ENCODE results near the gene ZNF519. TPM values are rescaled to one million over a fixed set of nuclear protein-coding genes. Genes with fewer than 3 reads are reported as not detected.
A peak's percentile ranks its signal among the peaks of the same experiment; 100 is the strongest.
"Not testable (repeated sequence)": the region's sequence is repeated elsewhere in the genome, so short reads cannot be mapped to it uniquely, and the experiment has no call there.

The ZNF519 gene
- total RNA-seq, 2 experiments from 2014 or later, result 16.2 to 17.1 TPM

- H3K9me3 Mint-ChIP-seq (ENCODE audit: insufficient read depth); POLR2A ChIA-PET; H3K27ac Mint-ChIP-seq; H3K27me3 Mint-ChIP-seq (ENCODE audit: low read depth); H3K4me3 Mint-ChIP-seq; CTCF ChIA-PET; DNase-seq; H3K4me1 Mint-ChIP-seq (ENCODE audit: low read depth); H3K36me3 Mint-ChIP-seq (ENCODE audit: low read depth): not testable (repeated sequence)
- peak; percentile 17 for ATAC-seq
Measured at GRCh38 chr18:14170367-14171036, 38.3 kb upstream of the ZNF519 start.

GRCh38 chr18:14162915-14163314 lies 30.7 kb upstream of the ZNF519 start:
- H3K9me3 Mint-ChIP-seq (ENCODE audit: insufficient read depth); H3K36me3 Mint-ChIP-seq (ENCODE audit: low read depth); ATAC-seq; H3K27ac Mint-ChIP-seq; POLR2A ChIA-PET; CTCF ChIA-PET; H3K4me3 Mint-ChIP-seq; DNase-seq; H3K4me1 Mint-ChIP-seq (ENCODE audit: low read depth): not testable (repeated sequence)
- H3K27me3 Mint-ChIP-seq (ENCODE audit: low read depth), result peaks cover 27% of the 10 kb centered on the region

GRCh38 chr18:14151564-14152113 lies 19.4 kb upstream of the ZNF519 start:
- POLR2A ChIA-PET; CTCF ChIA-PET; H3K4me1 Mint-ChIP-seq (ENCODE audit: low read depth); H3K27ac Mint-ChIP-seq; H3K27me3 Mint-ChIP-seq (ENCODE audit: low read depth); H3K36me3 Mint-ChIP-seq (ENCODE audit: low read depth); H3K4me3 Mint-ChIP-seq; H3K9me3 Mint-ChIP-seq (ENCODE audit: insufficient read depth); DNase-seq; ATAC-seq: not testable (repeated sequence)

GRCh38 chr18:14150766-14151165 lies 18.5 kb upstream of the ZNF519 start:
- POLR2A ChIA-PET; DNase-seq; H3K36me3 Mint-ChIP-seq (ENCODE audit: low read depth); H3K27ac Mint-ChIP-seq; H3K4me1 Mint-ChIP-seq (ENCODE audit: low read depth); H3K9me3 Mint-ChIP-seq (ENCODE audit: insufficient read depth); H3K27me3 Mint-ChIP-seq (ENCODE audit: low read depth); ATAC-seq; CTCF ChIA-PET; H3K4me3 Mint-ChIP-seq: not testable (repeated sequence)

- CTCF ChIA-PET, H3K27ac Mint-ChIP-seq: not testable (repeated sequence)
Measured at GRCh38 chr18:14149916-14150420, 17.7 kb upstream of the ZNF519 start.

GRCh38 chr18:14149121-14149850 lies 17.1 kb upstream of the ZNF519 start:
- H3K4me1 Mint-ChIP-seq (ENCODE audit: low read depth); H3K4me3 Mint-ChIP-seq; CTCF ChIA-PET; H3K9me3 Mint-ChIP-seq (ENCODE audit: insufficient read depth); POLR2A ChIA-PET; H3K27me3 Mint-ChIP-seq (ENCODE audit: low read depth); DNase-seq; H3K36me3 Mint-ChIP-seq (ENCODE audit: low read depth); ATAC-seq; H3K27ac Mint-ChIP-seq: not testable (repeated sequence)

More at GRCh38 chr18:14149916-14150420, 17.7 kb upstream of the ZNF519 start:
- H3K9me3 Mint-ChIP-seq (ENCODE audit: insufficient read depth); H3K27me3 Mint-ChIP-seq (ENCODE audit: low read depth); H3K36me3 Mint-ChIP-seq (ENCODE audit: low read depth); ATAC-seq; POLR2A ChIA-PET; H3K4me1 Mint-ChIP-seq (ENCODE audit: low read depth); H3K4me3 Mint-ChIP-seq; DNase-seq: not testable (repeated sequence)

- H3K36me3 Mint-ChIP-seq (ENCODE audit: low read depth); POLR2A ChIA-PET; H3K27me3 Mint-ChIP-seq (ENCODE audit: low read depth); DNase-seq; H3K9me3 Mint-ChIP-seq (ENCODE audit: insufficient read depth); H3K4me1 Mint-ChIP-seq (ENCODE audit: low read depth); H3K27ac Mint-ChIP-seq; ATAC-seq; CTCF ChIA-PET; H3K4me3 Mint-ChIP-seq: not testable (repeated sequence)
Measured at GRCh38 chr18:14147935-14148865, 16.0 kb upstream of the ZNF519 start.

GRCh38 chr18:14146771-14147170 lies 14.5 kb upstream of the ZNF519 start:
- ATAC-seq; H3K27ac Mint-ChIP-seq; DNase-seq; H3K9me3 Mint-ChIP-seq (ENCODE audit: insufficient read depth); H3K4me1 Mint-ChIP-seq (ENCODE audit: low read depth); POLR2A ChIA-PET; H3K36me3 Mint-ChIP-seq (ENCODE audit: low read depth); CTCF ChIA-PET; H3K27me3 Mint-ChIP-seq (ENCODE audit: low read depth); H3K4me3 Mint-ChIP-seq: not testable (repeated sequence)

- H3K27me3 Mint-ChIP-seq (ENCODE audit: low read depth); H3K27ac Mint-ChIP-seq; ATAC-seq; H3K9me3 Mint-ChIP-seq (ENCODE audit: insufficient read depth); CTCF ChIA-PET; H3K36me3 Mint-ChIP-seq (ENCODE audit: low read depth); POLR2A ChIA-PET; H3K4me1 Mint-ChIP-seq (ENCODE audit: low read depth); DNase-seq; H3K4me3 Mint-ChIP-seq: not testable (repeated sequence)
Measured at GRCh38 chr18:14145581-14146338, 13.5 kb upstream of the ZNF519 start.

- POLR2A ChIA-PET; H3K36me3 Mint-ChIP-seq (ENCODE audit: low read depth); H3K4me3 Mint-ChIP-seq; ATAC-seq; H3K9me3 Mint-ChIP-seq (ENCODE audit: insufficient read depth); H3K27me3 Mint-ChIP-seq (ENCODE audit: low read depth); CTCF ChIA-PET; DNase-seq; H3K27ac Mint-ChIP-seq; H3K4me1 Mint-ChIP-seq (ENCODE audit: low read depth): not testable (repeated sequence)
Measured at GRCh38 chr18:14145021-14145420, 12.8 kb upstream of the ZNF519 start.

- ChIA-PET CTCF (no interaction called here), POLR2A (no interaction called here)
- DNase-seq, result no peak
- no peaks in the 10 kb centered on the region for H3K27me3 Mint-ChIP-seq (ENCODE audit: low read depth)
- no peaks in the 10 kb centered on the region for H3K9me3 Mint-ChIP-seq (ENCODE audit: insufficient read depth)
- H3K27ac Mint-ChIP-seq, result no peak overlapping the region
- no peak for ATAC-seq
- no peaks in the 10 kb centered on the region for H3K4me1 Mint-ChIP-seq (ENCODE audit: low read depth)
- no peaks in the 10 kb centered on the region for H3K36me3 Mint-ChIP-seq (ENCODE audit: low read depth)
- no peak overlapping the region for H3K4me3 Mint-ChIP-seq
Measured at GRCh38 chr18:14144628-14144895, 12.3 kb upstream of the ZNF519 start.

Data from activated CD8-positive, alpha-beta T cell treated with anti-CD3 and anti-CD28 coated beads, Interleukin-2, amount 10 ng/mL, durations not matched to agents 7 days and 5 days (primary cell).